CD4-positive, alpha-beta T cell treated with Interleukin-2 at 100 ng/mL for 4 hours (primary cell): ENCODE results near the gene DHRS7C.

Experiments used
- DNase-seq: peaks from one replicate; pipeline ENCODE4 v3.0.0-alpha.2; 2020; ENCODE audit warnings: low spot score

The DHRS7C gene

GRCh38 chr17:9790889-9791876 is at the start of gene DHRS7C:
Gene DHRS7C (minus strand): TSS chr17:9791592. CDS start chr17:9791284, 308 bp downstream.
- no peak for DNase-seq

GRCh38 chr17:9839433-9839832 is 48.0 kb upstream of the DHRS7C start:
- no peak for DNase-seq

GRCh38 chr17:9837551-9838471 is 46.4 kb upstream of the DHRS7C start:
- no peak for DNase-seq

GRCh38 chr17:9833922-9834321 is 42.5 kb upstream of the DHRS7C start:
- DNase-seq, result no peak

- DNase-seq, result no peak
Observed at GRCh38 chr17:9830711-9831110, 39.3 kb upstream of the DHRS7C start.

GRCh38 chr17:9829343-9829742 is 38.0 kb upstream of the DHRS7C start:
- DNase-seq, result no peak

- no peak for DNase-seq
Observed at GRCh38 chr17:9828296-9829295, 37.2 kb upstream of the DHRS7C start.

GRCh38 chr17:9825641-9826150 is 34.3 kb upstream of the DHRS7C start, which contains the start of gene GLP2R:
Gene GLP2R (plus strand): TSS chr17:9825924. CDS start chr17:9826064, 140 bp downstream.
- no peak for DNase-seq

- no peak for DNase-seq
Observed at GRCh38 chr17:9824797-9825338, 33.5 kb upstream of the DHRS7C start.

GRCh38 chr17:9824094-9824493 is 32.7 kb upstream of the DHRS7C start:
- DNase-seq, result no peak

GRCh38 chr17:9821921-9822320 is 30.5 kb upstream of the DHRS7C start, which contains the start of gene GSG1L2:
Gene GSG1L2 (minus strand): TSS chr17:9822079. CDS start chr17:9822071, 8 bp downstream.
- no peak for DNase-seq

- no peak for DNase-seq
Observed at GRCh38 chr17:9820448-9820847, 29.1 kb upstream of the DHRS7C start.

GRCh38 chr17:9818760-9819159 is 27.4 kb upstream of the DHRS7C start:
- no peak for DNase-seq

- DNase-seq, result no peak
Observed at GRCh38 chr17:9817086-9817485, 25.7 kb upstream of the DHRS7C start.

- no peak for DNase-seq
Observed at GRCh38 chr17:9816472-9816871, 25.1 kb upstream of the DHRS7C start.

- no peak for DNase-seq
Observed at GRCh38 chr17:9814337-9814945, 23.0 kb upstream of the DHRS7C start.

- DNase-seq, result no peak
Observed at GRCh38 chr17:9813166-9813565, 21.8 kb upstream of the DHRS7C start.

- no peak for DNase-seq
Observed at GRCh38 chr17:9811537-9811936, 20.1 kb upstream of the DHRS7C start.

GRCh38 chr17:9811086-9811485 is 19.7 kb upstream of the DHRS7C start:
- no peak for DNase-seq
